HG03045 (cell line): ENCODE data around the gene LY9.

Experiments
- ATAC-seq: cut with Tn5 transposase; IDR thresholded peaks from one replicate; pipeline ENCODE4 v1.9.1; 2021; ENCODE audit warnings: mild to moderate bottlenecking, moderate library complexity; ENCODE audit not compliant: unreplicated experiment

Gene LY9, protein sequence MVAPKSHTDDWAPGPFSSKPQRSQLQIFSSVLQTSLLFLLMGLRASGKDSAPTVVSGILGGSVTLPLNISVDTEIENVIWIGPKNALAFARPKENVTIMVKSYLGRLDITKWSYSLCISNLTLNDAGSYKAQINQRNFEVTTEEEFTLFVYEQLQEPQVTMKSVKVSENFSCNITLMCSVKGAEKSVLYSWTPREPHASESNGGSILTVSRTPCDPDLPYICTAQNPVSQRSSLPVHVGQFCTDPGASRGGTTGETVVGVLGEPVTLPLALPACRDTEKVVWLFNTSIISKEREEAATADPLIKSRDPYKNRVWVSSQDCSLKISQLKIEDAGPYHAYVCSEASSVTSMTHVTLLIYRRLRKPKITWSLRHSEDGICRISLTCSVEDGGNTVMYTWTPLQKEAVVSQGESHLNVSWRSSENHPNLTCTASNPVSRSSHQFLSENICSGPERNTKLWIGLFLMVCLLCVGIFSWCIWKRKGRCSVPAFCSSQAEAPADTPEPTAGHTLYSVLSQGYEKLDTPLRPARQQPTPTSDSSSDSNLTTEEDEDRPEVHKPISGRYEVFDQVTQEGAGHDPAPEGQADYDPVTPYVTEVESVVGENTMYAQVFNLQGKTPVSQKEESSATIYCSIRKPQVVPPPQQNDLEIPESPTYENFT

DNA sequence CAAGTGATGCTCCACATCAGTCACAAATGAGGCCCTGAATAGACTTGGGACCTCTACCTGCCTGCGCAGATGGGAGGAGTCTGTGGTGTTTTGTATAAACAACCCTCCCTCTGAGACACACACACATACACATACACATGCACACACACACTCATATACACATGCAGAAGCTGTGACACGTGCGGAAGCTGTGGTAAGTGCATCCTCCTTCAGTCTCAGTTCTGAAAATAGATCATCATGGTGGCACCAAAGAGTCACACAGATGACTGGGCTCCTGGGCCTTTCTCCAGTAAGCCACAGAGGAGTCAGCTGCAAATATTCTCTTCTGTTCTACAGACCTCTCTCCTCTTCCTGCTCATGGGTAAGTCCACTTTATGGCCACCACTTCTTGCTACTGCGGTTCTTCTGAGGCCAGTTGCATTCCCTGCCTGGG is at the start of gene LY9:
TSS of gene LY9 (plus strand) at position 224 of the 433 bp plus-strand sequence. CDS start at position 238, 14 bp downstream.
- ATAC-seq: peak; percentile 69

DNA sequence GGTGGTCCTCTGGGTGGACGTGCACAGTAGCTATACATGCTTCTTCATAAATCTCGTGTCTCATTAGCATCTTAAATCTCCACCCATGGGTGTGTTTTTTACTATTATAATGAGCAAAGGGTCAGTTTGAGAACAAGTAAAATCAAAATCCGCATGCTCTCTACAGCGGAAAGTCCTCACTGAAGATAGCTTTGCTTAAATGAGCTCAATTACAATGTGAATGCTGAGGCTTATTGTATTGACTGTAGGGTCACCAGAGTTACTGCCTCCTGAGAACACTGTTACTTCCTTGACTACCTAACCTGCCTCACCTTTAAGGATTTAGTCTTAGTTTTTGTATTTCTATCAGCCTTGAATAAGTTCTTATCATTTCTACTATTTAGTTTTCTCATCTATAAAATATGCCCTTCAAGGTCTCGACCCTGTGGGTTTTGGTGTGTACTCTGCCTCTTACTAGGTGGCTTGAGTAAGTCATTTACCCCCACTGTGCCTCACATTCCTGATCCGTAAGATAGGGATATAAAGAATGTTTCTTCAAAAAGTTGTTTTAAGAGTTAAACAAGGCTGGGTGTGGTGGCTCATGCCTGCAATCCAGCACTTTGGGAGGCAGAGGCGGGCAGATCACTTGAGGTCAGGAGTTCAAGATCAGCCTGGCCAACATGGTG is 49.0 kb upstream of the LY9 start:
- no peak for ATAC-seq

DNA sequence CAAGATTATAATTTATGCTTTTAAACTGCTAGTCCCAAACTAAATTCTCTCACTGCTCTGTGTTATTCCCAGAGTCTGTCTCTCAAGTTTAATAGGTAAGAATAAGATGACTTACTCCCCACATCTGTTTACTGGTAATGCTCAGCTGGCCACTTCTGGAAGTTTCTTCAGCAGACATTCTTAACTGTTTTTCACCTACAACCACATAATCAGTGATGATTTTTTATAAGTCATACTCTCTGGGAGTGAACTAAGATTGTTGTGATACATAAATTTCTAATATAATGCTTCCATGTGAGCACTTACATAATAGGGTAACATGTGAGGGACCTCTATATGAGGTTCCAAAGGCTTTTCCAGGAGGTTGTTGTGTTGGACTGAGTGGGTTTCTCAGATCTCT is 48.3 kb upstream of the LY9 start:
- ATAC-seq: no peak

DNA sequence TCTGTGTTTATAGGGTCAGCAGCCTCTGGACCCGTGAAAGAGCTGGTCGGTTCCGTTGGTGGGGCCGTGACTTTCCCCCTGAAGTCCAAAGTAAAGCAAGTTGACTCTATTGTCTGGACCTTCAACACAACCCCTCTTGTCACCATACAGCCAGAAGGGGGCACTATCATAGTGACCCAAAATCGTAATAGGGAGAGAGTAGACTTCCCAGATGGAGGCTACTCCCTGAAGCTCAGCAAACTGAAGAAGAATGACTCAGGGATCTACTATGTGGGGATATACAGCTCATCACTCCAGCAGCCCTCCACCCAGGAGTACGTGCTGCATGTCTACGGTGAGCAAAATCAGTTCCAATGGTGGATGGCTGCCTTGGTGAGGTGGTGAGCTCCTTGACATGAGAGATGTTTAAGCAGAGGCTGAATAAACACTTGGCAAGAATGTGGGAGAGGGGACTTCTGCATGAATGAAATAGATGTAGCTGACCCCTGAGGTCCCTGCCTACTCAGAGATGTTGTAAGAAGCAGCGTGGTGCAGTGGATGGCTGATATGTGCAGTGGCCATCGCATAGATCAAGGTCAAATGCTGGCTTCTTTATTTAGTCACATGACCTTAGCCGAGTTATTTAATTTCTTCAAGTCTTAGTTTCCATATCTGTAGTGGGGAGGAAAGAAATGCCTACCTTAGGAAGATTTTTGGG is 47.6 kb upstream of the LY9 start:
- ATAC-seq: no peak

DNA sequence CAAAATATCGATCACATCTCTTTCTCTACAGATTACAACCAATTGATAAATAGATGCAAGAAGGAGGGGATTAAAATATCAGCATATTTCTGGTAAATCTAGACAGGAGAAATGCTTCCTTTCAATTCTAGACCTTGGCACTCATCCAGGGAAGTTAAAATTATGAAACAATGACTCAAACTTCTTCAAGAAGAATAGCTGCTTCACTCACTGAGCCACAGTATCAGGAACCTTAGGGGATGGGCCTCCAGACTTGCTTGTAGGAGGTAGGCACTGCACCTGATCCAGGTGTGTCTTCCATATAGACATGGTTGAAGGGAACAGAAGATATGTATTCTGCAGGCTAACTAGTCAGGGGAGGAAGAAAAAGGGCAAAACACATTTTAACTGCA is 47.1 kb upstream of the LY9 start:
- no peak for ATAC-seq

DNA sequence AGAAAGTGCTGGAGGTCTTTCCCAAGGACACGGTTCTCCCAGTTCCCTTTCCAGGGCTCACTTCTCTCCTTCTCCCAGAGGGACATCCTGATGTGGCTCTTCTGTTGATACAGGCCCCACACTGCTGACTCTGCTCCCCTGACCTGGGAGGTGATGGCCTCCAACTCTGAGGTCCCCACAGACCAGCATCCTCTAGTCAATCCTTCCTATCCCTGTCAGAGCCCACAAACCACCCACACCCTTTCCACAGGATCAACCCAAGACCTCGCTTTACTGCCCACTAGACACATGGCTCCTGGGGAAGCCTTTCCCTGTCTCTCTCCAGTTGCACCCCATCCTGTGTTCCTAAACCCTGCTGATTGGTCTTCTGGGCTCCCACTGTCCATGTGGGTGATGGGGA is 45.4 kb upstream of the LY9 start:
- ATAC-seq: no peak

DNA sequence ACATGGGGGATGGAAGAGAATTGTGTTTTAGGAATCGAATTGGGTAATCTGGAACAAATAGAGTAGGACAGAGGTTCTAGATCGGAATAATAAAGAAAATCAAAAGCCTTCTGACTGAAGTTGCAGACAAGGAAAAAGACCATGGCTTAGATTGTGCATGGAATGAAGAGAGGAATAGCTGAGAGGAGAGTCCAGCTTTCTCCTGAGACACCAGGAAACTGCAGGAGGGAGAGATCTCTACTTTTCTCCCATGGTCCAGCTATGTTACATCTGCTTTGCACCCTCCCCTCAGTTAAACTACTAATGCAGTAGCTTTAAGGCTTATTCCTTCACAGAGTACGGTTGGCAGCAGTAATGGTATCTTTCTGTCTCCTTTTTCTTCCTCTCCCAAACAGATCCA is 43.6 kb upstream of the LY9 start:
- ATAC-seq: no peak

DNA sequence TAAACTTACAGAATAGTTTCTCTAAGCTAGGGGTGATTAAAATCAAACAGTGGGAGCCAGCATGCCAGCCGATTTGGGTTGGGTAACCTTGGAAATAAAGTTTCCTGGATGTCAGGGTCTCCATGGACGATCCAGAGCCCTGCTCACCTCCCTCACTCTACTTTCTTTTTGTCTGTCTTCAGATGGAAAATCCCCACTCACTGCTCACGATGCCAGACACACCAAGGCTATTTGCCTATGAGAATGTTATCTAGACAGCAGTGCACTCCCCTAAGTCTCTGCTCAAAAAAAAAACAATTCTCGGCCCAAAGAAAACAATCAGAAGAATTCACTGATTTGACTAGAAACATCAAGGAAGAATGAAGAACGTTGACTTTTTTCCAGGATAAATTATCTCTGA is 43.0 kb upstream of the LY9 start:
- no peak for ATAC-seq

DNA sequence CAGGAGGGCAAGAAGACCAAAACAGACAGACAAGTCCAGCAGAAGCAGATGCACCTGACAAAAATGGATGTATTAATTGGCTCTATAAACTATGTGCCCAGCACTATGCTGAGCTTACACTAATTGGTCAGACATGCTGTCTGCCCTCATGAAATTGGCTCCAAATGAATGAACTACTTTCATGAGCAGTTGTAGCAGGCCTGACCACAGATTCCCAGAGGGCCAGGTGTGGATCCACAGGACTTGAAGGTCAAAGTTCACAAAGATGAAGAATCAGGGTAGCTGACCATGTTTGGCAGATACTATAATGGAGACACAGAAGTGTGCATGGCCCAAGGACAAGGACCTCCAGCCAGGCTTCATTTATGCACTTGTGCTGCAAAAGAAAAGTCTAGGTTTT is 42.4 kb upstream of the LY9 start:
- no peak for ATAC-seq

DNA sequence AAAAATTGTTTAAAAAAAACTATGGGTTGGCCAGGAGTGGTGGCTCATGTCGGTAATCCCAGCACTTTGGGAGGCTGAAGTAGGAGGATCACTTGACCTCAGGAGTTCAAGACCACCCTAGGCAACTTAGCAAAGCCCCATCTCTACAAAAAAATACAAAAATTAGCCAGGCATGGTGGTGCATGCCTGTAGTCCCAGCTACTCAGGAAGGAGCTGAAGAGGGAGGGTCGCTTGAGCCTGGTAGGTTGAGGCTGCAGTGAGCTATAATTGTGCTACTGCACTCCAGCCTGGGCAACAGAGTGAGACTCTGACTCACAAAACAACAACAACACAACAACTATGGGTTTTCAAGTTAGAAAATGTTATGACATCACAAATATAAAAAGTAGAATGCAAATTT is 40.5 kb upstream of the LY9 start:
- ATAC-seq: no peak

DNA sequence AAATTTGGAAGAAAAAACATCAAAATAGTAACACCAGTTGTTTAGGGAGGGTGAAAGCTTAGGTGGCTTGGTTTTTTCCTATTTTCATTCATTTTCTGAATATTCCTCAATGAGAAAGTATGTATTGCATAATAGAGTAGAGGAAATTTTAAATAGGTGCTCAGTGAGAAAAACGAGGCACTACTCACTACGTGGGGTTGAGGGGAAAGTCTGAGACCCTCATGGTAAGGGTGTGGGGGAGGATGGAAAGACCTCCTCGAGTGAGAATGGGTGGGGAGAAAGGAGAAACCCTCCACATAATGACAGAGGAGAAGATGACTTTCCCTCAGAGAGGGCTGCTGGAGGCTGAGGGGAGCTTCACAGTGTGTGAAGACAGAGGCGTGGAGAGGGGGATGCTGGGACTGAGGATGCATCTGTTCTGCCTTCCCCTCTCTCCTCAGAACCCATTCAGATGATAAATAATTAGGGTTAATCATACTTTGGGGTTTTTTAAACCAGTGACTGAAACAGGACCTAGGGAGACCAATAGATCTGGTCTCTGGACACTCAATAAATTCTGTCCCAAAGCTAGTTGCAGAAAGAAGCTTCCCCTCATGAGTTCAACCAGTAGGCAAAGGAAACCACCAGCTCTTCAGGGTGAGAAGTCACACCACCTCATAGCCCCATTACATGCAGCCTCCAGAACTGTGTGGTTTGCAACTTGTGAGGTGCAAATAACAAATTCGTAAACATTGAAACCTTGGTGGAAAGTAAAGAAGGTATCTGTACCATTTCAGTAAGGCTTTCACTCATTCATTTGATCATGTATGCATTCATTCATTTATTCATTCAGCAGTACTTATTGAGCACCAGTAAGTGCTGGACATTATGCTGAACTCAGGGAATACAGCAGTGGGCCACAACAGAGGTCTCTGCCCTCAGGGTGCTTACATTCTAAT is 39.8 kb upstream of the LY9 start:
- no peak for ATAC-seq

DNA sequence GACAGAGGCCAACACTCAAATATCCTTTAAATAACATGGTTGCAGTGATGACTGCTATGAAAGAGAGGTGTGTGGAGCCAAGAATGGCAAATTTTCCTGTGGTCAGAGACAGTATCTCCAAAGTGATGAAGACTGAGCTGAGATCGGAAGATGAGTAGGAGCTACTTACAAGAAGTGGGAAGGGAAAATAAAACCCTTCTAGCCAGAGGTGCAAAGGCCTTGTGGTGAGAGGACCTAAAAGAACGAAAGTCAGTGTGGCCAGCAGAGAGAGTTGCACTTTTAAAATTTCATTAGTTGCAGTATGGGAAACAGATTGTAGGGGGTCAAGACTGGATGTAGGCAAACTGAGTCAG is 39.1 kb upstream of the LY9 start:
- no peak for ATAC-seq

DNA sequence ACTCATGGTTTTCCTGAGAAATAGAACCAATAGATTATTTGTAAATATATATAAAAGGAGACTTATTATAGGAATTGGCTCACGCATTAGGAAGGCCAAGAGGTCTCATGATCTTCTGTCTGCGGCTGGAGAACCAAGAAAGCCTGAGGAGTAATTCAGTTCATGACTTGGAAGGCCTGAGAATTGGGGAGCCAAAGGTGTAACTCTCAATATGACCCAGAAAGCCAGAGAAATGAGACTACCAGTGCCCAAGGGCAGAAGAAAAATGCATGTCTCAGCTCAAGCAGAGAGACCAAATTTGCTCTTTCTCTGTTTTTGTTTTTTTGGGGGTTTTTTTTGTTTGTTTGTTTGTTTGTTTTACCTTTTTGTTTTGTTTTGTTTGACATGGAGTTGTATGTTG is 37.5 kb upstream of the LY9 start:
- no peak for ATAC-seq

DNA sequence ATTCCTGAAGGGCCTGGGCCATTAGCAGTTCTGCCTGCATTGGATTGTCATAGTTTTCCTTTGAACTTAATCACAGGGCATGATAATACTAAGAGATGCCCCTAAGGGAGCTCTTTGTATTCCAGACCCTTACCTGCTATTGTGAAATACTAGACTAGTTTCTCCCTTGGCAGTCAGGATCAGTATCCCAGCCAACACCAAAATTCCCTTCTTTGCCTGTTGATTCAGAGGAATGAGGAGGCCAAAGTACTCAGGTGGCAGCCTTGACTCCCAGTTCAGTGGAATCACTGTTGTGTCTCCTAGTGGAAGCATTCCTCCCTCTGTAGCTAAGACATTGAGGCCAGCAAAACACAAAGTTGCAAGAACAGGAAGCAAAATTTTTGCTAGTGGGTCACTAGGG is 36.2 kb upstream of the LY9 start:
- ATAC-seq: no peak

DNA sequence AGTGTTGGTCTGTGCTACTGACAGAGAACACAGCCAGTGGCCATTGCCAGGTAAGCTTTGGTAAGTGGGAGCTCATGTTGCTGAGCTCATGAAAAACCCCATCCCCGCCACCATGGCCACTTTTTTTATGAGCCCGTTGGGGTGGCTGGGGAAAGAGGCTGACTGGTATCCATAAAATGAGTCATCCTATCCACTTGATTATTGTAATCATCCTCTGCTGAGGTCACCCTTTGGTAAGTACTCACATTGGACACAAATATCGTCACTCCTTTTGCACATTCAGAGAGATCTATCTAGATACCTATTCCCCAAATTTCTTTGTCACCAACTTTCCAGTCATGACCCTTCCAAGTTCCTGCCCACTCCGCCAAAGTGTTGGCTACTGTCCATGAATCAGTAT is 34.9 kb upstream of the LY9 start:
- ATAC-seq: no peak

DNA sequence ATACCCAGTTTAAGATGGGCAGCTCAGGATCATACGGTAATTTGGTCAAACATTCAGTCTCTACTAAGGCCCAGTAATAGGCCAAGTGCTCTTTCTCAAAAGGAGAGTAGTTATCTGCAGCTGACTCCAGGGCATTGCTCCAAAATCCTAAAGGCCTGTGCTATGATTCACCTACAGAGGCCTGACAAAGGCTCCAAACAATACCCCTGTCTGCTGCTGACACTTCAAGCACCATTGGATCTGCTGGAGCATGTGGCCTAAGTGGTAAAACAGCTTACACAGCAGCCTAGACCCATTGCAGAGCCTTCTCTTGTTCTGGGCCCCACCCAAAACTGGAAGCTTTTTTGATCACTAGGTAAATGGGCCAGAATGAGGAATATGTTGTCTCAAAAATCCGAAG is 34.1 kb upstream of the LY9 start:
- no peak for ATAC-seq

DNA sequence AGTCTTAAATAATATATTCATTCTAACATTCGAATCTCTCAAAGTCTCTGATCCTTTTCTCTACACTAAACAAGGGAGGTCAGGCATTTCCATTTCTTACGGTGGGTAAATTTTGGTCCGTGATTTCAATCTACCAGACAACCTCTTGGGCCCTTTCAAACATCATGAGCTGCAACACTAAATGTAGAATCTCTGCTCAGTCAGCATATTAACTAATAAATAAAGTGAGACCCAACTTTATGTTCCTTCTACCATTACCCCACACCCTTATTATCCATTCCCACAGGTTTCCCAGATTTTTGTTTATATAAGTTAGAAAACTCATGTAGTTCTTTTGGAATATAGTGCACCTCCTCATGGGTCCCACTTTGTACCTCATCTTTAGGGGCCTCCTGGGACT is 32.0 kb upstream of the LY9 start:
- ATAC-seq: no peak

DNA sequence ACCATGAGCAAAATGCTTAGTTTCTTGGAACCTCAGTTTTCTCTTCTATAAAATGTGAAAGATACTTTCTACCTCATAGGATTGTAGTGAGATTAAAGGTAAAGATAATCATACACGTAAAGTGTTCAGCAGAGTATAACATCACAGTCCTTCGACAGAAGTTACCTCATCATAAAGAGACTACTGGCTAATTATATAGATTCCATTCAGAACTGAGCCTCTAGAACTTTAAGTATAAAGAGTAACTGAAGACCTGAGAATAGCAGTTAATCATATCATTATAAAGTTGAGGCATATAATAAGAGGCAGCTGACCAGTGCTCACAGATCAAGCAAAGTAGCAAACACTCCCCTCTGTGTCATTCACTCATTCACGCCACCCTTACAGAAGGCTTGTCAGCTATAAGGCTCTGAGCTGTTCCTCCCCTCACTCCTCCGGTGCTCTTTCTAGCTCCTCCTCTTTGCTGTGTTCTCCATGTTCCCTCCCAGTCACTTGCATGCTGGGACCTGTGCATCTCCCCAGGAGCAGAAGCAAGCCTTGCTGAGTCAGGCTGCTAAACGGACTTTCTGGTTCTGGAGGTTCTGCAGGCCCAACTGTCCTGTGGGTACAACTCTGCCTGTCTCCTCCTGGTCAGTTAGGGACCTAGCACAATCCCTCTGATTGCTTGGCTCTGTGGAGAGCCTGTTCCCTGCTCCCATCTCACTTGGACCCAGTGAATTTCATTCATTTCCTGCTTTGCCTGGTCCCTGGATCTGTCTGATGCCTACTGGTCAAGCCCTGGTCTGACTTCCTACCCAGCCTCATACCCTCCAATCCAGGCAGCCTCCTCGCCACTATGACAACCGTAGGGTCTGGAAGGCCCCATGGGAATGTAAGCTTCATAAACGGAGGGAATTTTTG is 28.3 kb upstream of the LY9 start:
- ATAC-seq: no peak

DNA sequence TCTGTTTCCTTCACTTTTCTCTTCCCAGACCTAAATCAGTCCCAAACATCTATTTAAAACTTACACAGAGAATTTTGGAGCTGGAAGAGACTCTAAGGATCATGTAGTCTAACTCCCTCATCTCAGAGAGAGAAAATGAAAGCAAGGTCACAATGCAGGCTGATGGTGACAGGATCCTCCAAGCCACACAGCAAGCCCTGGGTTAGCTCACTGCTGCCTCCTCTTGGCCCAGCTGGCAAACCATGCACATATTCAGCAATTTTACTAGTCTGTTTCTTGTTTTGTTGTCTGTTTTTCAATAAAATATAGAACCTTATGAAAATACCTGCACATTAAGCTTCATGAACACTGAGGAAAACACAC is 27.7 kb upstream of the LY9 start:
- ATAC-seq: no peak

DNA sequence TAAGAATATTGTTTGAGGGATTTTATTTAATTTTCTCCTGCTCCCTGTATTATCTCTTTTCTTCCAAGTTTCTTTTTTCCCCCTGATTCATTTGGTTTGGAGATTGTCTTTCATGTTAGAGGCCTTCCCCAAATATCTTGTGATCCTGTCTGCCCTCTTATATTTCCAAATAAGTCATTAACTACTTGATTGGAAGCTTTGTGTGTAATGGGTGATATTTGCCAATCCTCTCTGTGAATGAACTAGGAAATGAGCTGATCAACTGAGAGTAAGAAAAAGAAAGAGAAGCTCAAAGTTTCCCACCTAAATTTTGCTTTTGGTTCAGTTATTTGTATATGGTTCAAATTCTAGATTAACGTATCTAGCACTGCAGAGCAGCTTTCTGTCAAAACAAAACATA is 23.6 kb upstream of the LY9 start:
- no peak for ATAC-seq
